DMS53 (cell line): Measurements from ENCODE around the gene CINP.
"Not testable (repeated sequence)": the region's sequence is repeated elsewhere in the genome, so short reads cannot be mapped to it uniquely, and the experiment has no call there.

Source experiments
- DNase-seq: peaks from one replicate; lab custom pipeline; 2025; lab: John Stamatoyannopoulos, UW

CINP gene

GRCh38 chr14:102353126-102353619 lies 9.5 kb downstream of the CINP start:
- DNase-seq = no peak

GRCh38 chr14:102352213-102352612 lies 10.5 kb downstream of the CINP start:
- no peak for DNase-seq

- not testable (repeated sequence) for DNase-seq
Observed at GRCh38 chr14:102351593-102351992, 11.1 kb downstream of the CINP start.

GRCh38 chr14:102351023-102351422 lies 11.7 kb downstream of the CINP start:
- no peak for DNase-seq

- DNase-seq = no peak
Observed at GRCh38 chr14:102348376-102348775, 14.3 kb downstream of the CINP start.

- DNase-seq = no peak
Observed at GRCh38 chr14:102346645-102347044, 16.0 kb downstream of the CINP start.

- no peak for DNase-seq
Observed at GRCh38 chr14:102345232-102345631, 17.5 kb downstream of the CINP start.

- no peak for DNase-seq
Observed at GRCh38 chr14:102344485-102344884, 18.2 kb downstream of the CINP start.

- DNase-seq = no peak
Observed at GRCh38 chr14:102344084-102344483, 18.6 kb downstream of the CINP start.

- DNase-seq = no peak
Observed at GRCh38 chr14:102342238-102342637, 20.5 kb downstream of the CINP start.

GRCh38 chr14:102341566-102341965 lies 21.1 kb downstream of the CINP start:
- DNase-seq = no peak

GRCh38 chr14:102338724-102339123 lies 24.0 kb downstream of the CINP start:
- DNase-seq = no peak

GRCh38 chr14:102335163-102335562 lies 27.5 kb downstream of the CINP start:
- DNase-seq = no peak

- no peak for DNase-seq
Observed at GRCh38 chr14:102333795-102334705, 28.6 kb downstream of the CINP start.

- DNase-seq = no peak
Observed at GRCh38 chr14:102333390-102333789, 29.3 kb downstream of the CINP start.

- DNase-seq = no peak
Observed at GRCh38 chr14:102330806-102331205, 31.9 kb downstream of the CINP start.

GRCh38 chr14:102329381-102329780 lies 33.3 kb downstream of the CINP start:
- not testable (repeated sequence) for DNase-seq

- DNase-seq = no peak
Observed at GRCh38 chr14:102326583-102326982, 36.1 kb downstream of the CINP start.

- no peak for DNase-seq
Observed at GRCh38 chr14:102325791-102326345, 36.8 kb downstream of the CINP start.

- DNase-seq = peak; percentile 64
Observed at GRCh38 chr14:102323102-102323501, 39.6 kb downstream of the CINP start.

GRCh38 chr14:102321456-102322422 lies 41.0 kb downstream of the CINP start:
- no peak for DNase-seq
